HCT116 (cell line): Measurements from ENCODE around the gene NECAB3. TPM values are rescaled to one million over a fixed set of nuclear protein-coding genes. Genes with fewer than 3 reads are reported as not detected.

ENCODE experiments used
- ATAC-seq: fragments of 200-7000 bp; cut with Tn5 transposase; 2 replicates; pipeline ENCODE4 v1.9.1; 2020; ENCODE audit warnings: mild to moderate bottlenecking, moderate library complexity
- BruUV-seq: library from RNA; stranded (reverse); fragments of 400-500 nt; replicated peaks from 2 replicates; lab custom pipeline; 2021; lab: Mats Ljungman, UMichigan
- CTCF ChIA-PET: fragments of 300-600 bp; sonication (Branson Sonifier 250); formaldehyde crosslinking; loops from one replicate; lab custom pipeline; 2021; ENCODE audit warnings: antibody characterized with exemption; lab: Charles Lee
- POLR2A ChIA-PET: fragments of 300-600, 350-600 bp; sonication (Branson Sonifier 250); formaldehyde crosslinking; loops from one replicate; lab custom pipeline; 2021; ENCODE audit warnings: antibody characterized with exemption; lab: Charles Lee
- RAD21 ChIA-PET, 2 experiments: fragments of 300-600 bp; sonication (Branson Sonifier 250); formaldehyde crosslinking; loops; one replicate each; lab custom pipeline; 2023; ENCODE audit warnings: low total read pairs in 2 of 2; ENCODE audit not compliant: uncharacterized antibody in 2 of 2, unreplicated experiment in 2 of 2, low non-redundant PET in 1 of 2; lab: Charles Lee
- DNase-seq: peaks from one replicate; pipeline ENCODE4 v3.0.0-alpha.2; 2010; ENCODE audit warnings: low read depth, low spot score
- H2AFZ ChIP-seq: fragments of 200-600 bp; shearing (Covaris generic), sonication (generic); 2 replicates; pipeline ENCODE4 v1.6.1; 2017; ENCODE audit warnings: low read depth, mixed run types, mixed read lengths, antibody characterized with exemption, low read length; ENCODE audit not compliant: poor library complexity, severe bottlenecking
- H3K27ac ChIP-seq: 2 replicates; pipeline ENCODE4 v1.5.1; 2012; ENCODE audit warnings: low read depth, low read length
- H3K27me3 ChIP-seq: fragments of 200-600 bp; sonication (generic); 2 replicates; pipeline ENCODE4 v1.6.1; 2016; ENCODE audit warnings: mixed run types, low read length, mixed read lengths; ENCODE audit not compliant: insufficient read depth
- H3K36me3 ChIP-seq, 2 experiments: fragments of 200-500 bp in 1 of 2; fragments of 200-600 bp in 1 of 2; sonication (Bioruptor generic) in 1 of 2; sonication (generic) in 1 of 2; 2 replicates each; pipeline versions ENCODE4 v1.5.1 to v1.6.1; 2014 to 2016; ENCODE audit warnings: low read length in 2 of 2, inconsistent platforms in 1 of 2, mixed read lengths in 1 of 2, mixed run types in 1 of 2; ENCODE audit not compliant: insufficient read depth in 2 of 2, control insufficient read depth in 1 of 2
- H3K4me1 ChIP-seq, 2 experiments: fragments of 200-600 bp in 1 of 2; sonication (generic) in 1 of 2; 2 replicates each; pipeline versions ENCODE4 v1.5.1 to v1.6.1; 2012 to 2017; ENCODE audit warnings: low read length in 2 of 2, inconsistent platforms in 1 of 2, mild to moderate bottlenecking in 1 of 2, mixed read lengths in 1 of 2, mixed run types in 1 of 2, moderate library complexity in 1 of 2; ENCODE audit not compliant: insufficient read depth in 2 of 2, control insufficient read depth in 1 of 2
- H3K4me2 ChIP-seq: fragments of 200-600 bp; sonication (generic); 2 replicates; pipeline ENCODE4 v1.6.1; 2017; ENCODE audit warnings: mixed run types, low read length, mixed read lengths
- H3K4me3 ChIP-seq, 2 experiments: fragments of 200-600 bp in 1 of 2; sonication (generic) in 1 of 2; replicated peaks in 1 of 2; 2 replicates each; pipeline ENCODE4 v1.5.1; 2011 to 2016; ENCODE audit warnings: low read length in 2 of 2, control low read depth in 1 of 2, low read depth in 1 of 2, mild to moderate bottlenecking in 1 of 2, mixed read lengths in 1 of 2, mixed run types in 1 of 2
- H3K79me2 ChIP-seq: fragments of 200-600 bp; sonication (generic); 2 replicates; pipeline ENCODE4 v1.6.1; 2017; ENCODE audit warnings: mild to moderate bottlenecking, mixed run types, low read length, moderate library complexity, mixed read lengths; ENCODE audit not compliant: insufficient read depth
- H3K9ac ChIP-seq: fragments of 200-600 bp; sonication (generic); 2 replicates; pipeline ENCODE4 v1.6.1; 2016; ENCODE audit warnings: low read length, mixed read lengths
- H3K9me2 ChIP-seq: fragments of 200-600 bp; sonication (generic), shearing (Covaris generic); 2 replicates; pipeline ENCODE4 v1.6.1; 2017; ENCODE audit warnings: mixed run types, mild to moderate bottlenecking, moderate library complexity; ENCODE audit not compliant: insufficient read depth
- H3K9me3 ChIP-seq, 2 experiments: fragments of 200-500 bp in 1 of 2; fragments of 200-600 bp in 1 of 2; sonication (Bioruptor generic) in 1 of 2; sonication (generic) in 1 of 2; 2 replicates each; pipeline ENCODE4 v1.6.1; 2014 to 2017; ENCODE audit warnings: low read length in 2 of 2, mixed read lengths in 2 of 2, inconsistent platforms in 1 of 2, low read depth in 1 of 2, mild to moderate bottlenecking in 1 of 2, mixed run types in 1 of 2, moderate library complexity in 1 of 2; ENCODE audit not compliant: control insufficient read depth in 1 of 2, insufficient read depth in 1 of 2
- H4K20me1 ChIP-seq: fragments of 200-600 bp; sonication (generic), shearing (Covaris generic); 2 replicates; pipeline ENCODE4 v1.6.1; 2017; ENCODE audit warnings: mixed run types, mild to moderate bottlenecking, moderate library complexity; ENCODE audit not compliant: insufficient read depth
- CBX3 ChIP-seq: IDR thresholded peaks from 2 replicates; pipeline ENCODE4 v1.6.1; 2012; ENCODE audit warnings: low read depth
- CEBPB ChIP-seq: IDR thresholded peaks from 2 replicates; pipeline ENCODE4 v1.6.1; 2012; ENCODE audit warnings: low read depth
- EGR1 ChIP-seq: IDR thresholded peaks from 2 replicates; pipeline ENCODE4 v1.6.1; 2012; ENCODE audit warnings: low read depth
- EZH2 ChIP-seq: fragments of 200-600 bp; sonication (generic); IDR thresholded peaks from 2 replicates; pipeline ENCODE4 v1.6.1; 2017; ENCODE audit warnings: antibody characterized with exemption, mixed run types
- EZH2phosphoT487 ChIP-seq: fragments of 200-600 bp; IDR thresholded peaks from 2 replicates; pipeline ENCODE4 v1.6.1; 2018; ENCODE audit warnings: antibody characterized with exemption, borderline replicate concordance
- FOSL1 ChIP-seq: IDR thresholded peaks from 2 replicates; pipeline ENCODE4 v1.6.1; 2012; ENCODE audit warnings: low read depth
- RAD21 ChIP-seq: IDR thresholded peaks from 2 replicates; pipeline ENCODE4 v1.6.1; 2012; ENCODE audit warnings: low read depth, mild to moderate bottlenecking
- REST ChIP-seq: IDR thresholded peaks from 2 replicates; pipeline ENCODE4 v1.6.1; 2012; ENCODE audit warnings: low read depth
- SRF ChIP-seq: IDR thresholded peaks from 2 replicates; pipeline ENCODE4 v1.6.1; 2012; ENCODE audit warnings: low read depth
- ZNF274 ChIP-seq: fragments of 200-500 bp; sonication (Bioruptor generic); IDR thresholded peaks from 2 replicates; pipeline ENCODE4 v1.6.1; 2014; ENCODE audit warnings: mild to moderate bottlenecking, low read depth, low read length, inconsistent platforms
- intact Hi-C: fragments of 100-400 bp; cut with micrococcal nuclease; formaldehyde crosslinking; loops from 2 replicates; pipeline ENCODE4 v1.10.0; 2022
- total RNA-seq: library from RNA; stranded (reverse); gene quantifications from one replicate; pipeline ENCODE4 v1.2.1, GENCODE V29; 2021; ENCODE audit not compliant: unreplicated experiment
- TF ChIP-seq, protein P1 (sequence below): IDR thresholded peaks from 2 replicates; pipeline ENCODE4 v1.6.1; 2011; ENCODE audit warnings: mild to moderate bottlenecking, low read length, moderate library complexity; ENCODE audit not compliant: insufficient replicate concordance; ENCODE audit errors: extremely low read depth
- TF ChIP-seq, protein P2 (sequence below), 3 experiments: fragments of 200-600 bp in 1 of 3; sonication (generic) in 1 of 3; IDR thresholded peaks in 2 of 3; conservative IDR thresholded peaks in 1 of 3; 2 replicates each; pipeline ENCODE4 v1.5.1; 2012 to 2017; ENCODE audit warnings: low read depth in 2 of 3, low read length in 2 of 3, antibody characterized with exemption in 1 of 3, borderline replicate concordance in 1 of 3, control low read depth in 1 of 3, mild to moderate bottlenecking in 1 of 3, mixed read lengths in 1 of 3, mixed run types in 1 of 3, moderate library complexity in 1 of 3; ENCODE audit not compliant: insufficient read depth in 1 of 3

NECAB3 gene
- total RNA-seq, 1 experiment from 2014 or later, result 48.1 TPM

GRCh38 chr20:33664762-33665144 lies 9.5 kb downstream of the NECAB3 start (continued):
- TF ChIP-seq, protein P1, sequence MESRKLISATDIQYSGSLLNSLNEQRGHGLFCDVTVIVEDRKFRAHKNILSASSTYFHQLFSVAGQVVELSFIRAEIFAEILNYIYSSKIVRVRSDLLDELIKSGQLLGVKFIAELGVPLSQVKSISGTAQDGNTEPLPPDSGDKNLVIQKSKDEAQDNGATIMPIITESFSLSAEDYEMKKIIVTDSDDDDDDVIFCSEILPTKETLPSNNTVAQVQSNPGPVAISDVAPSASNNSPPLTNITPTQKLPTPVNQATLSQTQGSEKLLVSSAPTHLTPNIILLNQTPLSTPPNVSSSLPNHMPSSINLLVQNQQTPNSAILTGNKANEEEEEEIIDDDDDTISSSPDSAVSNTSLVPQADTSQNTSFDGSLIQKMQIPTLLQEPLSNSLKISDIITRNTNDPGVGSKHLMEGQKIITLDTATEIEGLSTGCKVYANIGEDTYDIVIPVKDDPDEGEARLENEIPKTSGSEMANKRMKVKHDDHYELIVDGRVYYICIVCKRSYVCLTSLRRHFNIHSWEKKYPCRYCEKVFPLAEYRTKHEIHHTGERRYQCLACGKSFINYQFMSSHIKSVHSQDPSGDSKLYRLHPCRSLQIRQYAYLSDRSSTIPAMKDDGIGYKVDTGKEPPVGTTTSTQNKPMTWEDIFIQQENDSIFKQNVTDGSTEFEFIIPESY, result no peak
- no peak for TF ChIP-seq ZNF274
- TF ChIP-seq FOSL1, result no peak
- TF ChIP-seq RAD21, result no peak
- TF ChIP-seq, protein P2, sequence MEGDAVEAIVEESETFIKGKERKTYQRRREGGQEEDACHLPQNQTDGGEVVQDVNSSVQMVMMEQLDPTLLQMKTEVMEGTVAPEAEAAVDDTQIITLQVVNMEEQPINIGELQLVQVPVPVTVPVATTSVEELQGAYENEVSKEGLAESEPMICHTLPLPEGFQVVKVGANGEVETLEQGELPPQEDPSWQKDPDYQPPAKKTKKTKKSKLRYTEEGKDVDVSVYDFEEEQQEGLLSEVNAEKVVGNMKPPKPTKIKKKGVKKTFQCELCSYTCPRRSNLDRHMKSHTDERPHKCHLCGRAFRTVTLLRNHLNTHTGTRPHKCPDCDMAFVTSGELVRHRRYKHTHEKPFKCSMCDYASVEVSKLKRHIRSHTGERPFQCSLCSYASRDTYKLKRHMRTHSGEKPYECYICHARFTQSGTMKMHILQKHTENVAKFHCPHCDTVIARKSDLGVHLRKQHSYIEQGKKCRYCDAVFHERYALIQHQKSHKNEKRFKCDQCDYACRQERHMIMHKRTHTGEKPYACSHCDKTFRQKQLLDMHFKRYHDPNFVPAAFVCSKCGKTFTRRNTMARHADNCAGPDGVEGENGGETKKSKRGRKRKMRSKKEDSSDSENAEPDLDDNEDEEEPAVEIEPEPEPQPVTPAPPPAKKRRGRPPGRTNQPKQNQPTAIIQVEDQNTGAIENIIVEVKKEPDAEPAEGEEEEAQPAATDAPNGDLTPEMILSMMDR (IDR thresholded peaks at IDR 0.05 in 2 of 3, conservative IDR thresholded peaks at IDR 0.05 in 1 of 3; ENCODE audit: borderline replicate concordance in 1 of 3, insufficient read depth in 1 of 3, low read depth in 2 of 3, low read length in 2 of 3), result no peak
- TF ChIP-seq EGR1, result no peak
- TF ChIP-seq CBX3, result no peak

GRCh38 chr20:33664085-33664761 lies 10.0 kb downstream of the NECAB3 start:
- H3K27me3 ChIP-seq, result no peaks in the 10 kb centered on the region
- peaks cover 9 to 22% of the 10 kb centered on the region in 2 experiments for H3K4me1 ChIP-seq
- ChIA-PET CTCF (interaction anchor here (1.3 to 3.0 kb wide), 5 partner anchors 10 to 219 kb away, joined by 3 to 13 read pairs (median 5); no protein-coding TSS in a partner anchor), POLR2A (interaction anchor here (1.1 to 2.3 kb wide), 3 partner anchors 11 to 164 kb away, joined by 3 to 6 read pairs (median 3); no protein-coding TSS in a partner anchor), RAD21 (no interaction called here)
- H3K36me3 ChIP-seq, result peaks cover 7 to 9% of the 10 kb centered on the region in 2 experiments; a peak in 3 of 4 replicates
- no peaks in the 10 kb centered on the region for H4K20me1 ChIP-seq
- no peak overlapping the region for H2AFZ ChIP-seq
- peak; percentile 10 for ATAC-seq
- H3K27ac ChIP-seq, result peak overlapping the region; percentile 80
- H3K4me3 ChIP-seq, result peak overlapping the region; percentile 76 to 90
- H3K79me2 ChIP-seq, result peaks cover 6% of the 10 kb centered on the region; the same call in 1 of the 2 replicates
- intact Hi-C loops, result no loop called here
- H3K4me2 ChIP-seq, result peak overlapping the region; percentile 97
- TSS peak; percentile 81 for BruUV-seq
- H3K9me3 ChIP-seq, result no peaks in the 10 kb centered on the region
- no peak for DNase-seq
- peak overlapping the region; percentile 80 for H3K9ac ChIP-seq
- no peaks in the 10 kb centered on the region for H3K9me2 ChIP-seq
- TF ChIP-seq FOSL1 (no peak), REST (no peak), CEBPB (no peak), EZH2phosphoT487 (no peak), CBX3 (no peak), SRF (no peak), EZH2 (no peak)
- TF ChIP-seq, protein P2 (IDR thresholded peaks at IDR 0.05 in 2 of 3, conservative IDR thresholded peaks at IDR 0.05 in 1 of 3; ENCODE audit: borderline replicate concordance in 1 of 3, insufficient read depth in 1 of 3, low read depth in 2 of 3, low read length in 2 of 3), result no peak
